Neural crest cell (in vitro differentiated cells): ENCODE results near the gene TBC1D4. TPM values are rescaled to one million over a fixed set of nuclear protein-coding genes. Genes with fewer than 3 reads are reported as not detected.

Experiments used
- DNase-seq: peaks from one replicate; pipeline ENCODE4 v3.0.0; 2021; ENCODE audit warnings: low read depth, mixed read lengths, low spot score
- H3K27ac Mint-ChIP-seq: one replicate; pipeline ENCODE4 v1.8.0; 2021; ENCODE audit warnings: mild to moderate bottlenecking, mixed read lengths; ENCODE audit not compliant: unreplicated experiment
- H3K27me3 Mint-ChIP-seq: 2 replicates; pipeline ENCODE4 v1.8.0; 2021; ENCODE audit warnings: low read depth, mild to moderate bottlenecking, mixed read lengths
- H3K36me3 Mint-ChIP-seq: 2 replicates; pipeline ENCODE4 v1.8.0; 2021; ENCODE audit warnings: low read depth, mild to moderate bottlenecking, mixed read lengths
- H3K4me1 Mint-ChIP-seq: 2 replicates; pipeline ENCODE4 v1.8.0; 2021; ENCODE audit warnings: mixed read lengths
- H3K4me3 Mint-ChIP-seq: one replicate; pipeline ENCODE4 v1.8.0; 2021; ENCODE audit warnings: mild to moderate bottlenecking, mixed read lengths
- H3K9me3 Mint-ChIP-seq: 2 replicates; pipeline ENCODE4 v1.8.0; 2021; ENCODE audit warnings: mixed read lengths
- total RNA-seq: library from RNA; stranded (reverse); gene quantifications from 2 replicates; pipeline ENCODE4 v1.2.1, GENCODE V29; 2021
- TF ChIP-seq, protein P1 (sequence below): fragments of 200-600 bp; sonication (generic); conservative IDR thresholded peaks from 2 replicates; pipeline ENCODE4 v1.5.0; 2021; ENCODE audit warnings: antibody characterized with exemption, mild to moderate bottlenecking

Gene TBC1D4
- total RNA-seq, 1 donor from 2014 or later: 13.4 TPM

DNA sequence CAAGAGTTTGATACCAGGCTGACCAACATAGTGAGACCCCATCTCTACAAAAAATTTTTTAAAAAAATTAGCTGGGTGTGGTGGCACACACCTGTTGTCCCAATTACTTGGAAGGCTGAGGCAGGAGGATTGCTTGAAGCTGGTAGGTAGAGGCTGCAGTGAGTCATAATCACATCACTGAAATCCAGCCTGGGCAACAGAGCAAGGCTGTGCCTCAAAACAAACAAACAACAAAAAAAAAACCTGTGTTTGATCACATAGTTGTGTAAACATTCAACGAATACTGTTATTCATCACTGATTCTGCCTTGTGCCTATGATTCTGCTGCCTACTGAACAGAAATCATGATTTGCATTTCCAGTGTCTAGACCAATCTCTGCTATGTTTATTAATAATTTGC is 134.0 kb downstream of the TBC1D4 start:
- Mint-ChIP-seq H3K4me1 (peaks cover 8% of the 10 kb centered on the region), H3K27ac (no peak overlapping the region)
- no peak for DNase-seq

GRCh38 chr13:75347457-75347856 is 134.5 kb downstream of the TBC1D4 start:
- TF ChIP-seq, protein P1, sequence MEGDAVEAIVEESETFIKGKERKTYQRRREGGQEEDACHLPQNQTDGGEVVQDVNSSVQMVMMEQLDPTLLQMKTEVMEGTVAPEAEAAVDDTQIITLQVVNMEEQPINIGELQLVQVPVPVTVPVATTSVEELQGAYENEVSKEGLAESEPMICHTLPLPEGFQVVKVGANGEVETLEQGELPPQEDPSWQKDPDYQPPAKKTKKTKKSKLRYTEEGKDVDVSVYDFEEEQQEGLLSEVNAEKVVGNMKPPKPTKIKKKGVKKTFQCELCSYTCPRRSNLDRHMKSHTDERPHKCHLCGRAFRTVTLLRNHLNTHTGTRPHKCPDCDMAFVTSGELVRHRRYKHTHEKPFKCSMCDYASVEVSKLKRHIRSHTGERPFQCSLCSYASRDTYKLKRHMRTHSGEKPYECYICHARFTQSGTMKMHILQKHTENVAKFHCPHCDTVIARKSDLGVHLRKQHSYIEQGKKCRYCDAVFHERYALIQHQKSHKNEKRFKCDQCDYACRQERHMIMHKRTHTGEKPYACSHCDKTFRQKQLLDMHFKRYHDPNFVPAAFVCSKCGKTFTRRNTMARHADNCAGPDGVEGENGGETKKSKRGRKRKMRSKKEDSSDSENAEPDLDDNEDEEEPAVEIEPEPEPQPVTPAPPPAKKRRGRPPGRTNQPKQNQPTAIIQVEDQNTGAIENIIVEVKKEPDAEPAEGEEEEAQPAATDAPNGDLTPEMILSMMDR: no peak
- Mint-ChIP-seq H3K9me3 (no peaks in the 10 kb centered on the region), H3K36me3 (peaks cover 9% of the 10 kb centered on the region), H3K4me3 (no peak overlapping the region), H3K27me3 (no peaks in the 10 kb centered on the region), H3K4me1 (peaks cover 8% of the 10 kb centered on the region), H3K27ac (no peak overlapping the region)
- no peak for DNase-seq

More for the DNA sequence above, 134.0 kb downstream of the TBC1D4 start:
- H3K36me3 Mint-ChIP-seq: peaks cover 9% of the 10 kb centered on the region
- TF ChIP-seq, protein P1: no peak
- H3K27me3 Mint-ChIP-seq: no peaks in the 10 kb centered on the region
- no peak overlapping the region for H3K4me3 Mint-ChIP-seq
- H3K9me3 Mint-ChIP-seq: no peaks in the 10 kb centered on the region

- Mint-ChIP-seq H3K4me1 (peaks cover 8% of the 10 kb centered on the region), H3K4me3 (no peak overlapping the region), H3K27ac (no peak overlapping the region), H3K9me3 (no peaks in the 10 kb centered on the region), H3K27me3 (no peaks in the 10 kb centered on the region), H3K36me3 (peaks cover 6% of the 10 kb centered on the region)
- no peak for DNase-seq
- TF ChIP-seq, protein P1: no peak
Observed at GRCh38 chr13:75345193-75345592, 136.8 kb downstream of the TBC1D4 start.

DNA sequence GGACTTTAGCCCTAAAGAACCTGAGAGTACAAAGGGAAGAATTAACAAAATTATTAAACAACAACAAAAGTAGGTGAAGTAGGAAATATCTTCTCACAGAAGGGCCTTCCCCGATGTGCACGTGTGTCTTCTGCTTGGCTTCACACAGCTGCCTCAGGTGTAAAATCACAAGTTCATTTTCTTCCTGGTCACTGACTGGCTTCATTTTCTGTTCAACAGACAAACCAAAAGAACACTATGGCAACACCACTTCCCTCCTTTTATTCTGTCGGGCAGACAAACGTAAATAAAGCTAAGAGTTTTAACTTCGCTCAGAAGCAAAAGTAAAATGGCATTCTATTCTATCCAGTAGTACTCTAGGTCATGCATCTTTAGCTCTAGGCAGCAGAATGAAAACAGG is 140.9 kb downstream of the TBC1D4 start:
- no peaks in the 10 kb centered on the region for H3K36me3 Mint-ChIP-seq

GRCh38 chr13:75339635-75340374 is 142.2 kb downstream of the TBC1D4 start:
- no peaks in the 10 kb centered on the region for H3K4me1 Mint-ChIP-seq
- no peaks in the 10 kb centered on the region for H3K9me3 Mint-ChIP-seq
- no peak overlapping the region for H3K27ac Mint-ChIP-seq
- H3K36me3 Mint-ChIP-seq: peaks cover 3% of the 10 kb centered on the region
- no peak for DNase-seq
- no peaks in the 10 kb centered on the region for H3K27me3 Mint-ChIP-seq
- TF ChIP-seq, protein P1: no peak
- H3K4me3 Mint-ChIP-seq: no peak overlapping the region

More for the DNA sequence above, 140.9 kb downstream of the TBC1D4 start:
- Mint-ChIP-seq H3K4me3 (no peak overlapping the region), H3K4me1 (no peaks in the 10 kb centered on the region), H3K27ac (no peak overlapping the region), H3K9me3 (no peaks in the 10 kb centered on the region), H3K27me3 (no peaks in the 10 kb centered on the region)
- TF ChIP-seq, protein P1: no peak
- no peak for DNase-seq
